GM12801 (cell line): ENCODE data around the gene STRIP1.
A peak's percentile ranks its signal among the peaks of the same experiment; 100 is the strongest.

Source experiments
- CTCF ChIP-seq: IDR thresholded peaks from one replicate; pipeline ENCODE4 v1.5.1; 2011; ENCODE audit warnings: control low read depth; ENCODE audit not compliant: insufficient read length; ENCODE audit errors: extremely low read depth

Gene STRIP1

GRCh38 chr1:110059133-110059863 is 24.9 kb downstream of the STRIP1 start:
- TF ChIP-seq CTCF = no peak

GRCh38 chr1:110060034-110060661 is 25.7 kb downstream of the STRIP1 start:
- TF ChIP-seq CTCF = peak; percentile 60

- TF ChIP-seq CTCF = no peak
Observed at GRCh38 chr1:110060662-110061060, 26.2 kb downstream of the STRIP1 start.

GRCh38 chr1:110061341-110061740 is 26.9 kb downstream of the STRIP1 start:
- TF ChIP-seq CTCF = no peak

GRCh38 chr1:110062612-110063011 is 28.2 kb downstream of the STRIP1 start:
- no peak for TF ChIP-seq CTCF

- no peak for TF ChIP-seq CTCF
Observed at GRCh38 chr1:110063781-110064180, 29.4 kb downstream of the STRIP1 start.

GRCh38 chr1:110064576-110065337 is 30.3 kb downstream of the STRIP1 start:
- no peak for TF ChIP-seq CTCF
